A549 treated with GW870086 at 1 μM for 4 hours (cell line): Measurements from ENCODE around the gene DDX6. TPM values are rescaled to one million over a fixed set of nuclear protein-coding genes. Genes with fewer than 3 reads are reported as not detected.

Source experiments
- total RNA-seq: library from RNA; stranded (reverse); fragments of 200-300 nt; extraction: Qiagen RNA extraction; gene quantifications from 5 replicates; pipeline ENCODE4 v1.2.3, GENCODE V29; 2022; ENCODE audit warnings: low read depth

DDX6 gene, protein sequence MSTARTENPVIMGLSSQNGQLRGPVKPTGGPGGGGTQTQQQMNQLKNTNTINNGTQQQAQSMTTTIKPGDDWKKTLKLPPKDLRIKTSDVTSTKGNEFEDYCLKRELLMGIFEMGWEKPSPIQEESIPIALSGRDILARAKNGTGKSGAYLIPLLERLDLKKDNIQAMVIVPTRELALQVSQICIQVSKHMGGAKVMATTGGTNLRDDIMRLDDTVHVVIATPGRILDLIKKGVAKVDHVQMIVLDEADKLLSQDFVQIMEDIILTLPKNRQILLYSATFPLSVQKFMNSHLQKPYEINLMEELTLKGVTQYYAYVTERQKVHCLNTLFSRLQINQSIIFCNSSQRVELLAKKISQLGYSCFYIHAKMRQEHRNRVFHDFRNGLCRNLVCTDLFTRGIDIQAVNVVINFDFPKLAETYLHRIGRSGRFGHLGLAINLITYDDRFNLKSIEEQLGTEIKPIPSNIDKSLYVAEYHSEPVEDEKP
- total RNA-seq: 19.0 to 31.5 TPM (median 24.5 TPM) in 5 replicates

DNA sequence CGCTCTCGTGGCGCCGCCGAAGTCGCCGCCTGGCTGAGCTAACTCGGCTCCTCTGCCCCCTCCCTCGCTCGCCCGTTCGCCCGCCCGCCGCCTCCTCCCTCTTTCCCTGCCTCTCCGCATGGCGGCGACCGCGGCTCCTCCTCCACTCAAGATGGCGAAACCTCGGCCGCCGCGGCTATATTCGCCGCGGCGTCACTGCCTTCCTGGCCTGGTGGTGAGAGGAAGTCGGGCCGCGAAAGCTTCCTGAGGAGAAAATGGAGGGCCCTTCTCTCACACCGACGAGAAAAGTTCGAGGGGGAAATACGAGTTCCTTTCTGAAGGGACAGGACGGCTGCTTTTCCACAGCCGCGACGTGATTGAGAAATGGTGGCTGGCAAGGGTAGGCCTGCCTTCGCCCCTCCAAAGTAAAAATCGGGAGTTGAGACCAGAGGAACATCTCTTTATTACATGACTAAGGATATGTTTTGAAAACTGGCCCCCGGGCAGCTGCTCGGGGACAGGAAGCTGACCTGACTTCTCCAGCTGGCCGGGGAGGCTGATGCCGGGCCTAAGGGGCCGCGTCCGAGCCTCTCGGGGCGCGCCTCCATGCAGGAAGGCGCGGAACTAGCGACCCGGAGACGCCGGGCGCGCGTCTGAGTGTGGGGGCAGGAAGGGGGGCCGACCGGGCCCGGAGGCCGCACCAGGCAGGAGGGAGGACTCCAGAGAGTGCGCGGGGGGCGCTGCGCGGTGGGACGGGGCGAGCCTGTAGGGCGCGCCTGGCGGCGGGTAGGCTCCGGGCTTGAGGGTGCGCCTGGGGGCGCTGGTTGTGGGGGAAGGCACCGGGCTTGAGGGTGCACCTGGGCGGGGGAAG, at the start of gene DDX6:
Gene DDX6, minus strand, starts transcription at position 54 of the 850 bp plus-strand sequence. CDS start 4,913 bp downstream, outside the sequence.

Other genes starting within 250 kb of the DDX6 start
- gene IFT46, start 225.2 kb downstream of the DDX6 start, total RNA-seq: 15.8 to 17.7 TPM (median 16.4 TPM) in 5 replicates
- 84.4 to 96.1 TPM (median 94.7 TPM) in 5 replicates for gene ARCN1, start 218.8 kb downstream of the DDX6 start, total RNA-seq
- 7.0 to 9.8 TPM (median 7.5 TPM) in 5 replicates for gene PHLDB1, start 183.5 kb downstream of the DDX6 start, total RNA-seq
- gene TREH, start 111.5 kb downstream of the DDX6 start, total RNA-seq: not detected in 5 replicates
- gene CXCR5, start 92.7 kb upstream of the DDX6 start, total RNA-seq: 0.06 to 0.26 TPM (median 0.14 TPM) in 5 replicates
- gene BCL9L, start 134.8 kb upstream of the DDX6 start, total RNA-seq: 126 to 208 TPM (median 188 TPM) in 5 replicates
- 0.41 to 1.1 TPM (median 0.70 TPM) in 5 replicates for gene UPK2, start 165.1 kb upstream of the DDX6 start, total RNA-seq
- gene FOXR1, start 180.6 kb upstream of the DDX6 start, total RNA-seq: not detected in 5 replicates
- gene CENATAC, start 207.0 kb upstream of the DDX6 start, total RNA-seq: 10.7 to 16.4 TPM (median 12.1 TPM) in 5 replicates
- 809 to 1,089 TPM (median 832 TPM) in 5 replicates for gene RPS25, start 227.2 kb upstream of the DDX6 start, total RNA-seq
- 57.3 to 62.5 TPM (median 60.8 TPM) in 5 replicates for gene TRAPPC4, start 227.6 kb upstream of the DDX6 start, total RNA-seq
- 10.4 to 12.9 TPM (median 12.2 TPM) in 5 replicates for gene SLC37A4, start 239.7 kb upstream of the DDX6 start, total RNA-seq